Erythroblast (primary cell): ENCODE measurements around the gene DLX2.

ENCODE experiments used
- GATA1 ChIP-seq: IDR thresholded peaks from 2 replicates; pipeline ENCODE4 v1.6.1; 2011; ENCODE audit warnings: low read depth, mild to moderate bottlenecking, control low read depth, low read length, moderate library complexity
- POLR2A ChIP-seq: IDR thresholded peaks from 2 replicates; pipeline ENCODE4 v1.6.1; 2011; ENCODE audit warnings: mild to moderate bottlenecking, low read length

GRCh38 chr2:172050479-172051125, 52.1 kb downstream of the DLX2 start:
- TF ChIP-seq POLR2A (no peak), GATA1 (no peak)
